Esophagus mucosa (tissue), 1 donor: Measurements from ENCODE around the gene DLL3. TPM values are rescaled to one million over a fixed set of nuclear protein-coding genes. Genes with fewer than 3 reads are reported as not detected.

Source experiments
- ATAC-seq: fragments of 200-7000 bp; cut with Tn5 transposase; one replicate; pipeline ENCODE4 v1.9.1; 2020
- total RNA-seq: library from RNA; stranded (reverse); gene quantifications from one replicate; pipeline ENCODE4 v1.2.4, GENCODE V29; 2023
- donor health status: DM: yes; HTN: yes; CAD: no.

Gene DLL3
- total RNA-seq, 1 donor from 2014 or later, result not detected

DNA sequence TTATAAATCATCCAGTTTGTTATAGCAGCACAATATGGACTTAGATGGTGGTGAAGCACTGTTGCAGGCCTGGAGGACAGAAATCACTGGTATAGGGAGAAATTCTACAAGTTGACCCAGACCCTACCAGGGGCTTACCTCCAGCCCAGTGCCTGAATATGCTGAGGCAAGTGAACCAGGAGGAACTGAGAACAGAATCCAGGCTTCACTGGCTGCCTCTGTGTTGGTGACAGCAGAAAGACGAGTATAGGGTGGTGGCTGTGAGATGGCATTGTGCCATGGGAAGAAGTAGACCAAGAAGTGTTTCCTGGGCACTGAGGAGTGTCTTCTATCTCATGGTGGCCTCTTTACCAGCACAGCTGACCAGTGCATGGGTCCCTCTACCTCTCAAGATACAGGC, 57.1 kb downstream of the DLL3 start:
- no peak for ATAC-seq

Other genes with a start within 250 kb of the DLL3 start
- gene IFNL2, start 230.6 kb upstream of the DLL3 start, total RNA-seq, result not detected
- gene IFNL1, start 202.5 kb upstream of the DLL3 start, total RNA-seq, result not detected
- 0.08 TPM for gene LRFN1, start 178.1 kb upstream of the DLL3 start, total RNA-seq
- gene GMFG, start 162.9 kb upstream of the DLL3 start, total RNA-seq, result 2.3 TPM
- gene SAMD4B, start 156.5 kb upstream of the DLL3 start, total RNA-seq, result 53.3 TPM
- gene PAF1, start 107.8 kb upstream of the DLL3 start, total RNA-seq, result 29.5 TPM
- gene MED29, start 107.6 kb upstream of the DLL3 start, total RNA-seq, result 21.4 TPM
- 141 TPM for gene ZFP36, start 92.1 kb upstream of the DLL3 start, total RNA-seq
- 12.8 TPM for gene PLEKHG2, start 86.3 kb upstream of the DLL3 start, total RNA-seq
- gene RPS16, start 63.0 kb upstream of the DLL3 start, total RNA-seq, result 2,374 TPM
- 46.6 TPM for gene SUPT5H, start 53.4 kb upstream of the DLL3 start, total RNA-seq
- 55.6 TPM for gene TIMM50, start 18.1 kb upstream of the DLL3 start, total RNA-seq
- gene SELENOV, start 16.2 kb downstream of the DLL3 start, total RNA-seq, result not detected
- gene EID2B, start 33.9 kb downstream of the DLL3 start, total RNA-seq, result 0.20 TPM
- 6.7 TPM for gene EID2, start 41.2 kb downstream of the DLL3 start, total RNA-seq
- gene LGALS13, start 103.6 kb downstream of the DLL3 start, total RNA-seq, result not detected
- gene LGALS16, start 157.0 kb downstream of the DLL3 start, total RNA-seq, result not detected
- not detected for gene LGALS14, start 205.5 kb downstream of the DLL3 start, total RNA-seq
- not detected for gene CLC, start 239.1 kb downstream of the DLL3 start, total RNA-seq